Nucleus accumbens (tissue), 56 donors: Measurements from ENCODE around the gene CD247.
"Not testable (repeated sequence)": the region's sequence is repeated elsewhere in the genome, so short reads cannot be mapped to it uniquely, and the experiment has no call there.

Experiments
- DNase-seq, 56 donors: peaks; one replicate each; lab custom pipeline; 2025; lab: John Stamatoyannopoulos, UW

Gene CD247

GRCh38 chr1:167518331-167518700 lies at the start of gene CD247:
Gene CD247 (minus strand): TSS chr1:167518529. CDS start chr1:167518465, 64 bp downstream.
- no peak for DNase-seq

GRCh38 chr1:167567663-167568062 lies 49.3 kb upstream of the CD247 start:
- no peak for DNase-seq

GRCh38 chr1:167566766-167567165 lies 48.4 kb upstream of the CD247 start:
- no peak for DNase-seq

GRCh38 chr1:167565922-167566321 lies 47.6 kb upstream of the CD247 start:
- no peak for DNase-seq

GRCh38 chr1:167564612-167565270 lies 46.4 kb upstream of the CD247 start:
- DNase-seq, result peak in 4 of 56 donors; percentile 1 to 6 (median 2)

GRCh38 chr1:167563579-167564246 lies 45.4 kb upstream of the CD247 start:
- peak in 11 of 56 donors; percentile 4 to 31 (median 19) for DNase-seq

GRCh38 chr1:167562702-167563101 lies 44.4 kb upstream of the CD247 start:
- DNase-seq, result no peak

GRCh38 chr1:167561753-167562152 lies 43.4 kb upstream of the CD247 start:
- no peak for DNase-seq

GRCh38 chr1:167555971-167556714 lies 37.8 kb upstream of the CD247 start:
- peak in 51 of 56 donors; percentile 3 to 90 (median 50) for DNase-seq

- DNase-seq, result not testable (repeated sequence)
Observed at GRCh38 chr1:167555072-167555471, 36.7 kb upstream of the CD247 start.

- peak in 1 of 56 donors; percentile 69 for DNase-seq
Observed at GRCh38 chr1:167554028-167554779, 35.9 kb upstream of the CD247 start.

- peak; percentile 40 to 94 (median 86) for DNase-seq
Observed at GRCh38 chr1:167553136-167554027, 35.1 kb upstream of the CD247 start, which contains the start of gene CREG1. Gene CREG1 (minus strand): TSS chr1:167553762.

GRCh38 chr1:167551362-167551761 lies 33.0 kb upstream of the CD247 start:
- DNase-seq, result no peak

GRCh38 chr1:167548059-167548932 lies 30.0 kb upstream of the CD247 start:
- DNase-seq, result no peak

GRCh38 chr1:167546935-167547334 lies 28.6 kb upstream of the CD247 start:
- DNase-seq, result no peak

GRCh38 chr1:167545349-167545748 lies 27.0 kb upstream of the CD247 start:
- no peak for DNase-seq

- DNase-seq, result no peak
Observed at GRCh38 chr1:167544447-167545093, 26.2 kb upstream of the CD247 start.
